Transverse colon (tissue), 4 donors: ENCODE results near the gene ASAP3.

ENCODE experiments used
- POLR2AphosphoS5 ChIP-seq, 3 donors: sonication (generic); formaldehyde crosslinking; IDR thresholded peaks; one replicate each; pipeline ENCODE4 v1.6.1; 2016; ENCODE audit warnings: antibody characterized with exemption in 3 of 3
- TF ChIP-seq, protein P1 (sequence below), 5 experiments: fragments of 200-600 bp in 3 of 5; fragments of 450-650 bp in 2 of 5; sonication (generic) in 3 of 5; IDR thresholded peaks; 1 replicate in 2 of 5; 2 replicates in 3 of 5; pipeline ENCODE4 v1.5.1; 2016 to 2017; ENCODE audit warnings: antibody characterized with exemption in 5 of 5, inconsistent platforms in 3 of 5, mild to moderate bottlenecking in 2 of 5, moderate library complexity in 1 of 5

DNA sequence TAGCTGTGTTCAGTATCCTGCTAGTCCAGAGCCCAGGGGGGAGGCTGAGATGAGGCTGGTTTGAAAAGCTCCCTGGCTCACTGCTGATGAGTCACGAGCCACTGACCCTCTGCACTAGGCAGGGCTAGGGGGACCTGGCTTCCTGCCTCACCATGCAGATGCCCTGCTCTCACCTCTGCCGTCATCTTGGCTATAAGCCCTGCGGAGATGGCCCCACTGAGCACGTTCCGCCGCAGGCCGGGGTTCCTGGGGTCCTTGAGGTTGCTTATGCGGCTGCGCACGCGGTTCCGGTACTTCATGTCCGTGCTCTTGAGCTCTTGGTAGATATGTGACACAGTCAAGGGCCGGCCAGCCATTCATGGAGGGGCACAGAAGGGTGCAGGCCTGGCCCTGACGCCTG is 90.3 kb downstream of the ASAP3 start:
- TF ChIP-seq, protein P1, sequence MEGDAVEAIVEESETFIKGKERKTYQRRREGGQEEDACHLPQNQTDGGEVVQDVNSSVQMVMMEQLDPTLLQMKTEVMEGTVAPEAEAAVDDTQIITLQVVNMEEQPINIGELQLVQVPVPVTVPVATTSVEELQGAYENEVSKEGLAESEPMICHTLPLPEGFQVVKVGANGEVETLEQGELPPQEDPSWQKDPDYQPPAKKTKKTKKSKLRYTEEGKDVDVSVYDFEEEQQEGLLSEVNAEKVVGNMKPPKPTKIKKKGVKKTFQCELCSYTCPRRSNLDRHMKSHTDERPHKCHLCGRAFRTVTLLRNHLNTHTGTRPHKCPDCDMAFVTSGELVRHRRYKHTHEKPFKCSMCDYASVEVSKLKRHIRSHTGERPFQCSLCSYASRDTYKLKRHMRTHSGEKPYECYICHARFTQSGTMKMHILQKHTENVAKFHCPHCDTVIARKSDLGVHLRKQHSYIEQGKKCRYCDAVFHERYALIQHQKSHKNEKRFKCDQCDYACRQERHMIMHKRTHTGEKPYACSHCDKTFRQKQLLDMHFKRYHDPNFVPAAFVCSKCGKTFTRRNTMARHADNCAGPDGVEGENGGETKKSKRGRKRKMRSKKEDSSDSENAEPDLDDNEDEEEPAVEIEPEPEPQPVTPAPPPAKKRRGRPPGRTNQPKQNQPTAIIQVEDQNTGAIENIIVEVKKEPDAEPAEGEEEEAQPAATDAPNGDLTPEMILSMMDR (IDR thresholded peaks at IDR 0.05): no peak
- TF ChIP-seq POLR2AphosphoS5 (IDR thresholded peaks at IDR 0.05): peak in 2 of 3 donors; percentile 9 to 10
